GM13976 (cell line): ENCODE results near the gene LGI2.
"Not testable (repeated sequence)": the region's sequence is repeated elsewhere in the genome, so short reads cannot be mapped to it uniquely, and the experiment has no call there.

Experiments used
- DNase-seq: peaks from one replicate; pipeline ENCODE4 v3.0.0; 2012; ENCODE audit warnings: low spot score
- in situ Hi-C: fragments of 300-500 bp; cut with MboI; formaldehyde crosslinking; loops from one replicate; pipeline ENCODE4 v1.12.0; 2022; ENCODE audit warnings: low sequenced_read_pairs, mixed read lengths, inconsistent platforms; ENCODE audit not compliant: unreplicated experiment
- TF ChIP-seq, protein P1 (sequence below): IDR thresholded peaks from 2 replicates; pipeline ENCODE4 v1.5.1; 2012; ENCODE audit warnings: borderline replicate concordance, mild to moderate bottlenecking; ENCODE audit not compliant: insufficient read depth; ENCODE audit errors: extremely low read depth, missing control alignments, control extremely low read depth

LGI2 gene

DNA sequence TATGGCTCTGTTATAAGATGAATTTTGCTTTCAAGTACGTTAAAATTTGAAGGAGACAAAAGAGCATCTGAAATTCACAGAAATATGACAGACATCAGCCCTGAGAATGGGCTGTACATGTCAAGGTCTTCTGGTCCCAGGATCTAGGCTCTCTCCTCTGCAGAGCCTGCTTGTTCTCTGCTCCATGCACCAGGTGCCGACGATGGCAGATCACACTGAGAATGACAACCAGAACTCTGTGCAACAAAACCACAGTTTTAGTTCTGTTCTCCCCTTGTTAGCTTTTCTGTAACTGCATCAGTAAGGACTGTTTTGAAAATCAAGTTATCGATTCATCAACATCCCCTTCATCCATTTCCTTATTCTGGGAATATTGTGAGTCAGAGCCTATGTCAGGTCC is 30.9 kb upstream of the LGI2 start:
- in situ Hi-C loops, result no loop called here
- no peak for DNase-seq
- TF ChIP-seq, protein P1, sequence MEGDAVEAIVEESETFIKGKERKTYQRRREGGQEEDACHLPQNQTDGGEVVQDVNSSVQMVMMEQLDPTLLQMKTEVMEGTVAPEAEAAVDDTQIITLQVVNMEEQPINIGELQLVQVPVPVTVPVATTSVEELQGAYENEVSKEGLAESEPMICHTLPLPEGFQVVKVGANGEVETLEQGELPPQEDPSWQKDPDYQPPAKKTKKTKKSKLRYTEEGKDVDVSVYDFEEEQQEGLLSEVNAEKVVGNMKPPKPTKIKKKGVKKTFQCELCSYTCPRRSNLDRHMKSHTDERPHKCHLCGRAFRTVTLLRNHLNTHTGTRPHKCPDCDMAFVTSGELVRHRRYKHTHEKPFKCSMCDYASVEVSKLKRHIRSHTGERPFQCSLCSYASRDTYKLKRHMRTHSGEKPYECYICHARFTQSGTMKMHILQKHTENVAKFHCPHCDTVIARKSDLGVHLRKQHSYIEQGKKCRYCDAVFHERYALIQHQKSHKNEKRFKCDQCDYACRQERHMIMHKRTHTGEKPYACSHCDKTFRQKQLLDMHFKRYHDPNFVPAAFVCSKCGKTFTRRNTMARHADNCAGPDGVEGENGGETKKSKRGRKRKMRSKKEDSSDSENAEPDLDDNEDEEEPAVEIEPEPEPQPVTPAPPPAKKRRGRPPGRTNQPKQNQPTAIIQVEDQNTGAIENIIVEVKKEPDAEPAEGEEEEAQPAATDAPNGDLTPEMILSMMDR, result no peak

DNA sequence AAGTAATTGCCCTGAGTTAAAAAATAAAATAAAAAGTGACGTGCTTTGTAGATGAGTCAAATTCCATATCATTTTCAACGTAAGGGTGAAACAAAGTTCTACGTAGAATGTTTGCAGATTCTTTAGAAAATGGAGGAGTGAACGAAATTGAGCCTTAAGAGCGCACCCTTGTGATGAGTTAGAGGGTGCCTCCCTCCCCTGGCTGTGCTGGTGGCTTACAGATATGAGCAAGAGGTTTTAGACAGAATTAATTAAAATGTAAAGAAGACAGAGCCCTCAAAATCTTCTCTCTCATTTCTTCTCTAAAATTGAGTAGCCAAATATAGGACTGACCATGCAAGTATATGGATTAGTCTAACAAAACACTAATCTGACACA is 30.2 kb upstream of the LGI2 start:
- in situ Hi-C loops, result no loop called here
- TF ChIP-seq, protein P1, result no peak
- no peak for DNase-seq

DNA sequence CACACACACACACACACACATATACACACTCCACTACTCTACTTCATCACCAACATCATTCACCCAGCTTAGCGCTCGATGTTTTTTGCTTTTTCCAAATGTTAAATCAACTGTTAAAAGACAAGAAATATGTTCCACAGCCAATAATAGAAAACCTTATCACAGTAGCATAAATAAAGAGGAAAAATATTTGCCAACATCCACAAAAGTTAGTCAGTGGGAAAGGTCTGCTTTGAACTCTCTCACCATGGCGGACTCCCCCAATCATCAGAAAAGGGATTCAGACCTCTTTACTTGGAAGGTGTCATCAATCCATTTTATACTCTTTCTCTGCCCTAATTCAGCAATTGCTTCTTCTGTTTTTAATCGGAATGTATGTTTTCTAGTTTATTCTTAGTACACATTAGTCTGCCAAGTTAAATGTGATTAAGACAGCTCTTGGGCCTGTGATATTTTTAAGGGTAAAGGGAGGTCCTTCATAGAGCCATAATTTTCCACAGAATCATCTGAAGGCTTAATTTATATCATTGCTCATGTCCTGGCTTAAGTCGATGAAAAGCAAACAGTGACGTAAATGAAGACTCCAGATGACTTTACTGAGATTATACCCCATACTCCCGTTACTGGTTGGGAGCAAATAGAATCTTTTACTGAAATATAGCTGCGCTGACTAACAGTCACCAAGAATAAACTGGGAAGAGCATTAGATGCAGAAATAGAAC is 29.7 kb upstream of the LGI2 start:
- DNase-seq, result no peak
- in situ Hi-C loops, result no loop called here
- TF ChIP-seq, protein P1, result no peak

GRCh38 chr4:25059791-25060190 is 29.0 kb upstream of the LGI2 start:
- in situ Hi-C loops, result no loop called here
- TF ChIP-seq, protein P1, result no peak
- no peak for DNase-seq

DNA sequence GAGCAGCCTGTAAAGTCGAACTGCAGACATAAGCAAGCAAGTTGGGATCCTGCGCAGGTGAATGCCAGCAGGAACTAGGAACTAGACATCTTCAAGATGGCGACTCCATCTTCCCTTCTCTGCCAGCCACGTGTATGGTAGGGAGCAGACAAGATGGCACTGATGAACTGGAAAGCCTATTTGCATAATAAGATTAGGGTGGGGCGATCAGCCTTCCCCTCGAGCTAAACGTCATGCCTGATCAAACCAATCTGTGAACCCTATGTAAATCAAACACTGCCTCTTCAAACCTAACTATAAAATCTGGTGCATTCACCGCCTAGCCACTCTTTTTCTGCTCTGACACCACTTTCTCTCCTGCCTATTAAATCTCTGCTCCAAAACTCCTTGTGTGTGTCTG is 28.1 kb upstream of the LGI2 start:
- in situ Hi-C loops, result no loop called here
- no peak for DNase-seq
- TF ChIP-seq, protein P1, result no peak

GRCh38 chr4:25057299-25057698 is 26.6 kb upstream of the LGI2 start:
- TF ChIP-seq, protein P1, result no peak
- in situ Hi-C loops, result no loop called here
- DNase-seq, result no peak

GRCh38 chr4:25052037-25052436 is 21.3 kb upstream of the LGI2 start:
- DNase-seq, in situ Hi-C loops: not testable (repeated sequence)
